HG02623 (cell line): ENCODE results near the gene MX2.

Experiments used
- ATAC-seq: cut with Tn5 transposase; IDR thresholded peaks from one replicate; pipeline ENCODE4 v1.9.1; 2021; ENCODE audit warnings: moderate library complexity; ENCODE audit not compliant: unreplicated experiment

The MX2 gene

GRCh38 chr21:41432562-41433460 is 71.0 kb downstream of the MX2 start:
- no peak for ATAC-seq

GRCh38 chr21:41433566-41433965 is 71.7 kb downstream of the MX2 start:
- no peak for ATAC-seq

- no peak for ATAC-seq
These were observed 73.9 kb downstream of the MX2 start for GRCh38 chr21:41435706-41436105.

- ATAC-seq, result no peak
These were observed 75.9 kb downstream of the MX2 start for GRCh38 chr21:41437729-41438128.

- ATAC-seq, result no peak
These were observed 76.7 kb downstream of the MX2 start for GRCh38 chr21:41438425-41439113.

GRCh38 chr21:41439248-41439647 is 77.4 kb downstream of the MX2 start:
- no peak for ATAC-seq

- ATAC-seq, result no peak
These were observed 79.7 kb downstream of the MX2 start for GRCh38 chr21:41441546-41441945.

- ATAC-seq, result no peak
These were observed 80.8 kb downstream of the MX2 start for GRCh38 chr21:41442481-41443186.

- ATAC-seq, result no peak
These were observed 81.7 kb downstream of the MX2 start for GRCh38 chr21:41443562-41443961.

- ATAC-seq, result no peak
These were observed 83.1 kb downstream of the MX2 start for GRCh38 chr21:41444703-41445464.

GRCh38 chr21:41445465-41445862 is 83.6 kb downstream of the MX2 start:
- ATAC-seq, result no peak

GRCh38 chr21:41446586-41446985 is 84.8 kb downstream of the MX2 start:
- no peak for ATAC-seq

GRCh38 chr21:41447356-41447755 is 85.5 kb downstream of the MX2 start:
- ATAC-seq, result no peak

- ATAC-seq, result no peak
These were observed 87.8 kb downstream of the MX2 start for GRCh38 chr21:41449613-41450012.

- no peak for ATAC-seq
These were observed 90.2 kb downstream of the MX2 start for GRCh38 chr21:41451753-41452676.

GRCh38 chr21:41453198-41453597 is 91.4 kb downstream of the MX2 start:
- no peak for ATAC-seq

GRCh38 chr21:41453761-41454160 is 91.9 kb downstream of the MX2 start:
- ATAC-seq, result no peak

GRCh38 chr21:41458121-41458520 is 96.3 kb downstream of the MX2 start:
- no peak for ATAC-seq

GRCh38 chr21:41458559-41458958 is 96.7 kb downstream of the MX2 start:
- ATAC-seq, result no peak
